ENCODE measurements around the gene NR2F1-AS1. TPM values are rescaled to one million over a fixed set of nuclear protein-coding genes. Genes with fewer than 3 reads are reported as not detected.

Gene NR2F1-AS1
- total RNA-seq, 1 experiment from 2014 or later = 1.5 TPM

- Mint-ChIP-seq H3K4me1 (peaks cover 11% of the 10 kb centered on the region), H3K27ac (no peak overlapping the region), H3K27me3 (ENCODE audit: low read depth) (no peaks in the 10 kb centered on the region), H3K36me3 (no peaks in the 10 kb centered on the region), H3K9me3 (peaks cover 3% of the 10 kb centered on the region; the same call in 1 of the 2 replicates), H3K4me3 (no peak overlapping the region)
- POLR2A ChIA-PET = no interaction called here
- no peak for DNase-seq (ENCODE audit: low spot score)
- no peak for ATAC-seq
- TF ChIP-seq TCF7 (CRISPR knock-in tag; IDR thresholded peaks at IDR 0.05; ENCODE audit: low read depth) (no peak), FOXK1 (CRISPR knock-in tag; IDR thresholded peaks at IDR 0.05) (no peak), GRHL2 (CRISPR knock-in tag; IDR thresholded peaks at IDR 0.05; ENCODE audit: insufficient replicate concordance, severe bottlenecking) (no peak), ZNF423 (CRISPR knock-in tag; IDR thresholded peaks at IDR 0.05) (no peak), SOX15 (CRISPR knock-in tag; IDR thresholded peaks at IDR 0.05) (no peak), EMX1 (CRISPR knock-in tag; IDR thresholded peaks at IDR 0.05) (no peak), NFE2L1 (CRISPR knock-in tag; IDR thresholded peaks at IDR 0.05) (no peak), TP53 (CRISPR knock-in tag; IDR thresholded peaks at IDR 0.05) (no peak), ESRRA (CRISPR knock-in tag; IDR thresholded peaks at IDR 0.05; ENCODE audit: borderline replicate concordance) (no peak), FOXP1 (CRISPR knock-in tag; IDR thresholded peaks at IDR 0.05; ENCODE audit: borderline replicate concordance) (no peak), JUN (CRISPR knock-in tag; IDR thresholded peaks at IDR 0.05) (no peak), ZNF232 (CRISPR knock-in tag; IDR thresholded peaks at IDR 0.05) (no peak), E2F5 (CRISPR knock-in tag; IDR thresholded peaks at IDR 0.05) (no peak), ZBTB21 (CRISPR knock-in tag; IDR thresholded peaks at IDR 0.05; ENCODE audit: borderline replicate concordance) (no peak), SMAD3 (CRISPR knock-in tag; IDR thresholded peaks at IDR 0.05; ENCODE audit: borderline replicate concordance) (no peak)
- TF ChIP-seq, protein P1, sequence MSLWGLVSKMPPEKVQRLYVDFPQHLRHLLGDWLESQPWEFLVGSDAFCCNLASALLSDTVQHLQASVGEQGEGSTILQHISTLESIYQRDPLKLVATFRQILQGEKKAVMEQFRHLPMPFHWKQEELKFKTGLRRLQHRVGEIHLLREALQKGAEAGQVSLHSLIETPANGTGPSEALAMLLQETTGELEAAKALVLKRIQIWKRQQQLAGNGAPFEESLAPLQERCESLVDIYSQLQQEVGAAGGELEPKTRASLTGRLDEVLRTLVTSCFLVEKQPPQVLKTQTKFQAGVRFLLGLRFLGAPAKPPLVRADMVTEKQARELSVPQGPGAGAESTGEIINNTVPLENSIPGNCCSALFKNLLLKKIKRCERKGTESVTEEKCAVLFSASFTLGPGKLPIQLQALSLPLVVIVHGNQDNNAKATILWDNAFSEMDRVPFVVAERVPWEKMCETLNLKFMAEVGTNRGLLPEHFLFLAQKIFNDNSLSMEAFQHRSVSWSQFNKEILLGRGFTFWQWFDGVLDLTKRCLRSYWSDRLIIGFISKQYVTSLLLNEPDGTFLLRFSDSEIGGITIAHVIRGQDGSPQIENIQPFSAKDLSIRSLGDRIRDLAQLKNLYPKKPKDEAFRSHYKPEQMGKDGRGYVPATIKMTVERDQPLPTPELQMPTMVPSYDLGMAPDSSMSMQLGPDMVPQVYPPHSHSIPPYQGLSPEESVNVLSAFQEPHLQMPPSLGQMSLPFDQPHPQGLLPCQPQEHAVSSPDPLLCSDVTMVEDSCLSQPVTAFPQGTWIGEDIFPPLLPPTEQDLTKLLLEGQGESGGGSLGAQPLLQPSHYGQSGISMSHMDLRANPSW (CRISPR knock-in tag; conservative IDR thresholded peaks at IDR 0.05; ENCODE audit: low read depth) = no peak
- TF ChIP-seq, protein P2, sequence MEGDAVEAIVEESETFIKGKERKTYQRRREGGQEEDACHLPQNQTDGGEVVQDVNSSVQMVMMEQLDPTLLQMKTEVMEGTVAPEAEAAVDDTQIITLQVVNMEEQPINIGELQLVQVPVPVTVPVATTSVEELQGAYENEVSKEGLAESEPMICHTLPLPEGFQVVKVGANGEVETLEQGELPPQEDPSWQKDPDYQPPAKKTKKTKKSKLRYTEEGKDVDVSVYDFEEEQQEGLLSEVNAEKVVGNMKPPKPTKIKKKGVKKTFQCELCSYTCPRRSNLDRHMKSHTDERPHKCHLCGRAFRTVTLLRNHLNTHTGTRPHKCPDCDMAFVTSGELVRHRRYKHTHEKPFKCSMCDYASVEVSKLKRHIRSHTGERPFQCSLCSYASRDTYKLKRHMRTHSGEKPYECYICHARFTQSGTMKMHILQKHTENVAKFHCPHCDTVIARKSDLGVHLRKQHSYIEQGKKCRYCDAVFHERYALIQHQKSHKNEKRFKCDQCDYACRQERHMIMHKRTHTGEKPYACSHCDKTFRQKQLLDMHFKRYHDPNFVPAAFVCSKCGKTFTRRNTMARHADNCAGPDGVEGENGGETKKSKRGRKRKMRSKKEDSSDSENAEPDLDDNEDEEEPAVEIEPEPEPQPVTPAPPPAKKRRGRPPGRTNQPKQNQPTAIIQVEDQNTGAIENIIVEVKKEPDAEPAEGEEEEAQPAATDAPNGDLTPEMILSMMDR (IDR thresholded peaks at IDR 0.05) = no peak
- TF ChIP-seq, protein P3, sequence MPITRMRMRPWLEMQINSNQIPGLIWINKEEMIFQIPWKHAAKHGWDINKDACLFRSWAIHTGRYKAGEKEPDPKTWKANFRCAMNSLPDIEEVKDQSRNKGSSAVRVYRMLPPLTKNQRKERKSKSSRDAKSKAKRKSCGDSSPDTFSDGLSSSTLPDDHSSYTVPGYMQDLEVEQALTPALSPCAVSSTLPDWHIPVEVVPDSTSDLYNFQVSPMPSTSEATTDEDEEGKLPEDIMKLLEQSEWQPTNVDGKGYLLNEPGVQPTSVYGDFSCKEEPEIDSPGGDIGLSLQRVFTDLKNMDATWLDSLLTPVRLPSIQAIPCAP (CRISPR knock-in tag; IDR thresholded peaks at IDR 0.05) = no peak
- TF ChIP-seq, protein P4, sequence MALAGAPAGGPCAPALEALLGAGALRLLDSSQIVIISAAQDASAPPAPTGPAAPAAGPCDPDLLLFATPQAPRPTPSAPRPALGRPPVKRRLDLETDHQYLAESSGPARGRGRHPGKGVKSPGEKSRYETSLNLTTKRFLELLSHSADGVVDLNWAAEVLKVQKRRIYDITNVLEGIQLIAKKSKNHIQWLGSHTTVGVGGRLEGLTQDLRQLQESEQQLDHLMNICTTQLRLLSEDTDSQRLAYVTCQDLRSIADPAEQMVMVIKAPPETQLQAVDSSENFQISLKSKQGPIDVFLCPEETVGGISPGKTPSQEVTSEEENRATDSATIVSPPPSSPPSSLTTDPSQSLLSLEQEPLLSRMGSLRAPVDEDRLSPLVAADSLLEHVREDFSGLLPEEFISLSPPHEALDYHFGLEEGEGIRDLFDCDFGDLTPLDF (CRISPR knock-in tag; IDR thresholded peaks at IDR 0.05) = no peak
- TF ChIP-seq, protein P5, sequence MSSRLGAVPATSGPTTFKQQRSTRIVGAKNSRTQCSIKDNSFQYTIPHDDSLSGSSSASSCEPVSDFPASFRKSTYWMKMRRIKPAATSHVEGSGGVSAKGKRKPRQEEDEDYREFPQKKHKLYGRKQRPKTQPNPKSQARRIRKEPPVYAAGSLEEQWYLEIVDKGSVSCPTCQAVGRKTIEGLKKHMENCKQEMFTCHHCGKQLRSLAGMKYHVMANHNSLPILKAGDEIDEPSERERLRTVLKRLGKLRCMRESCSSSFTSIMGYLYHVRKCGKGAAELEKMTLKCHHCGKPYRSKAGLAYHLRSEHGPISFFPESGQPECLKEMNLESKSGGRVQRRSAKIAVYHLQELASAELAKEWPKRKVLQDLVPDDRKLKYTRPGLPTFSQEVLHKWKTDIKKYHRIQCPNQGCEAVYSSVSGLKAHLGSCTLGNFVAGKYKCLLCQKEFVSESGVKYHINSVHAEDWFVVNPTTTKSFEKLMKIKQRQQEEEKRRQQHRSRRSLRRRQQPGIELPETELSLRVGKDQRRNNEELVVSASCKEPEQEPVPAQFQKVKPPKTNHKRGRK (CRISPR knock-in tag; IDR thresholded peaks at IDR 0.05; ENCODE audit: borderline replicate concordance) = no peak
- CTCF ChIA-PET = no interaction called here
Measured at GRCh38 chr5:93360436-93361088, 220.5 kb downstream of the NR2F1-AS1 start.
